HG03135 (cell line): Measurements from ENCODE around the gene PLA2G6.
"Not testable (repeated sequence)": the region's sequence is repeated elsewhere in the genome, so short reads cannot be mapped to it uniquely, and the experiment has no call there.

Experiments
- ATAC-seq: cut with Tn5 transposase; IDR thresholded peaks from one replicate; pipeline ENCODE4 v1.9.1; 2021; ENCODE audit warnings: mild to moderate bottlenecking, moderate library complexity; ENCODE audit not compliant: unreplicated experiment

Gene PLA2G6

GRCh38 chr22:38170469-38170868, 11.2 kb downstream of the PLA2G6 start:
- ATAC-seq: no peak

GRCh38 chr22:38169116-38169515, 12.5 kb downstream of the PLA2G6 start:
- ATAC-seq: no peak

- ATAC-seq: no peak
These were observed 13.6 kb downstream of the PLA2G6 start for GRCh38 chr22:38167988-38168407.

GRCh38 chr22:38165922-38166593, 15.6 kb downstream of the PLA2G6 start:
- ATAC-seq: no peak

- no peak for ATAC-seq
These were observed 17.1 kb downstream of the PLA2G6 start for GRCh38 chr22:38164551-38164918.

- ATAC-seq: no peak
These were observed 17.6 kb downstream of the PLA2G6 start for GRCh38 chr22:38163844-38164550.

- peak; percentile 48 for ATAC-seq
These were observed 18.5 kb downstream of the PLA2G6 start for GRCh38 chr22:38162881-38163843.

GRCh38 chr22:38155703-38156102, 25.9 kb downstream of the PLA2G6 start:
- no peak for ATAC-seq

GRCh38 chr22:38154563-38154915, 27.1 kb downstream of the PLA2G6 start:
- not testable (repeated sequence) for ATAC-seq

- no peak for ATAC-seq
These were observed 27.6 kb downstream of the PLA2G6 start for GRCh38 chr22:38153821-38154562.

GRCh38 chr22:38151126-38151500, 30.5 kb downstream of the PLA2G6 start:
- ATAC-seq: no peak

- no peak for ATAC-seq
These were observed 33.4 kb downstream of the PLA2G6 start for GRCh38 chr22:38148245-38148644.

GRCh38 chr22:38146166-38146565, 35.5 kb downstream of the PLA2G6 start:
- ATAC-seq: not testable (repeated sequence)

GRCh38 chr22:38144025-38144405, 37.6 kb downstream of the PLA2G6 start:
- ATAC-seq: no peak

GRCh38 chr22:38142606-38143005, 39.0 kb downstream of the PLA2G6 start:
- ATAC-seq: no peak

GRCh38 chr22:38141217-38141973, 40.2 kb downstream of the PLA2G6 start:
- no peak for ATAC-seq

GRCh38 chr22:38139901-38140300, 41.7 kb downstream of the PLA2G6 start:
- ATAC-seq: no peak

GRCh38 chr22:38138961-38139360, 42.7 kb downstream of the PLA2G6 start:
- ATAC-seq: no peak

- no peak for ATAC-seq
These were observed 43.5 kb downstream of the PLA2G6 start for GRCh38 chr22:38137876-38138687.
